ENCODE data around the gene HNRNPUL1.

The HNRNPUL1 gene

GRCh38 chr19:41352279-41352608 lies 88.1 kb downstream of the HNRNPUL1 start:
- TF ChIP-seq ZFX (IDR thresholded peaks at IDR 0.05) = no peak
- TF ChIP-seq CTCF (conservative IDR thresholded peaks at IDR 0.05) = no peak
- H3K27ac ChIP-seq = no peak overlapping the region

- no peak for TF ChIP-seq ZFX (IDR thresholded peaks at IDR 0.05)
- no peak for TF ChIP-seq CTCF (conservative IDR thresholded peaks at IDR 0.05)
- H3K27ac ChIP-seq = no peak overlapping the region
These were observed 88.7 kb downstream of the HNRNPUL1 start for GRCh38 chr19:41352609-41353465.

- TF ChIP-seq ZFX (IDR thresholded peaks at IDR 0.05) = no peak
- peak; percentile 69 for TF ChIP-seq CTCF (conservative IDR thresholded peaks at IDR 0.05)
- no peak within 1 kb of the TSS for H3K27ac ChIP-seq
These were observed 89.5 kb downstream of the HNRNPUL1 start, which contains the start of gene TGFB1 for GRCh38 chr19:41353466-41354342. Gene TGFB1, minus strand, starts transcription at chr19:41353922. Its CDS starts 878 bp downstream, at chr19:41353044.

GRCh38 chr19:41354343-41354953 lies 90.3 kb downstream of the HNRNPUL1 start:
- TF ChIP-seq ZFX (IDR thresholded peaks at IDR 0.05) (no peak), CTCF (conservative IDR thresholded peaks at IDR 0.05) (peak; percentile 38; the same call in 1 of the 2 replicates)
- H3K27ac ChIP-seq = no peak overlapping the region

- TF ChIP-seq CTCF (conservative IDR thresholded peaks at IDR 0.05) (no peak), ZFX (IDR thresholded peaks at IDR 0.05) (no peak)
- no peak overlapping the region for H3K27ac ChIP-seq
These were observed 90.9 kb downstream of the HNRNPUL1 start for GRCh38 chr19:41355035-41355434.

GRCh38 chr19:41355802-41356201 lies 91.6 kb downstream of the HNRNPUL1 start:
- H3K27ac ChIP-seq = no peak overlapping the region
- TF ChIP-seq CTCF (conservative IDR thresholded peaks at IDR 0.05) (no peak), ZFX (IDR thresholded peaks at IDR 0.05) (no peak)

Data from C4-2B (cell line).